HCT116 (cell line): ENCODE data around the gene ZNF619. TPM values are rescaled to one million over a fixed set of nuclear protein-coding genes. Genes with fewer than 3 reads are reported as not detected.

ENCODE experiments used
- ATAC-seq: fragments of 200-7000 bp; cut with Tn5 transposase; 2 replicates; pipeline ENCODE4 v1.9.1; 2020; ENCODE audit warnings: mild to moderate bottlenecking, moderate library complexity
- BruUV-seq: library from RNA; stranded (reverse); fragments of 400-500 nt; replicated peaks from 2 replicates; lab custom pipeline; 2021; lab: Mats Ljungman, UMichigan
- CTCF ChIA-PET: fragments of 300-600 bp; sonication (Branson Sonifier 250); formaldehyde crosslinking; loops from one replicate; lab custom pipeline; 2021; ENCODE audit warnings: antibody characterized with exemption; lab: Charles Lee
- POLR2A ChIA-PET: fragments of 300-600, 350-600 bp; sonication (Branson Sonifier 250); formaldehyde crosslinking; loops from one replicate; lab custom pipeline; 2021; ENCODE audit warnings: antibody characterized with exemption; lab: Charles Lee
- RAD21 ChIA-PET, 2 experiments: fragments of 300-600 bp; sonication (Branson Sonifier 250); formaldehyde crosslinking; loops; one replicate each; lab custom pipeline; 2023; ENCODE audit warnings: low total read pairs in 2 of 2; ENCODE audit not compliant: uncharacterized antibody in 2 of 2, unreplicated experiment in 2 of 2, low non-redundant PET in 1 of 2; lab: Charles Lee
- DNase-seq: peaks from one replicate; pipeline ENCODE4 v3.0.0-alpha.2; 2010; ENCODE audit warnings: low read depth, low spot score
- H2AFZ ChIP-seq: fragments of 200-600 bp; shearing (Covaris generic), sonication (generic); 2 replicates; pipeline ENCODE4 v1.6.1; 2017; ENCODE audit warnings: low read depth, mixed run types, mixed read lengths, antibody characterized with exemption, low read length; ENCODE audit not compliant: poor library complexity, severe bottlenecking
- H3K27ac ChIP-seq: 2 replicates; pipeline ENCODE4 v1.5.1; 2012; ENCODE audit warnings: low read depth, low read length
- H3K27me3 ChIP-seq: fragments of 200-600 bp; sonication (generic); 2 replicates; pipeline ENCODE4 v1.6.1; 2016; ENCODE audit warnings: mixed run types, low read length, mixed read lengths; ENCODE audit not compliant: insufficient read depth
- H3K36me3 ChIP-seq, 2 experiments: fragments of 200-500 bp in 1 of 2; fragments of 200-600 bp in 1 of 2; sonication (Bioruptor generic) in 1 of 2; sonication (generic) in 1 of 2; 2 replicates each; pipeline versions ENCODE4 v1.5.1 to v1.6.1; 2014 to 2016; ENCODE audit warnings: low read length in 2 of 2, inconsistent platforms in 1 of 2, mixed read lengths in 1 of 2, mixed run types in 1 of 2; ENCODE audit not compliant: insufficient read depth in 2 of 2, control insufficient read depth in 1 of 2
- H3K4me1 ChIP-seq, 2 experiments: fragments of 200-600 bp in 1 of 2; sonication (generic) in 1 of 2; 2 replicates each; pipeline versions ENCODE4 v1.5.1 to v1.6.1; 2012 to 2017; ENCODE audit warnings: low read length in 2 of 2, inconsistent platforms in 1 of 2, mild to moderate bottlenecking in 1 of 2, mixed read lengths in 1 of 2, mixed run types in 1 of 2, moderate library complexity in 1 of 2; ENCODE audit not compliant: insufficient read depth in 2 of 2, control insufficient read depth in 1 of 2
- H3K4me2 ChIP-seq: fragments of 200-600 bp; sonication (generic); 2 replicates; pipeline ENCODE4 v1.6.1; 2017; ENCODE audit warnings: mixed run types, low read length, mixed read lengths
- H3K4me3 ChIP-seq, 2 experiments: fragments of 200-600 bp in 1 of 2; sonication (generic) in 1 of 2; replicated peaks in 1 of 2; 2 replicates each; pipeline ENCODE4 v1.5.1; 2011 to 2016; ENCODE audit warnings: low read length in 2 of 2, control low read depth in 1 of 2, low read depth in 1 of 2, mild to moderate bottlenecking in 1 of 2, mixed read lengths in 1 of 2, mixed run types in 1 of 2
- H3K79me2 ChIP-seq: fragments of 200-600 bp; sonication (generic); 2 replicates; pipeline ENCODE4 v1.6.1; 2017; ENCODE audit warnings: mild to moderate bottlenecking, mixed run types, low read length, moderate library complexity, mixed read lengths; ENCODE audit not compliant: insufficient read depth
- H3K9ac ChIP-seq: fragments of 200-600 bp; sonication (generic); 2 replicates; pipeline ENCODE4 v1.6.1; 2016; ENCODE audit warnings: low read length, mixed read lengths
- H3K9me2 ChIP-seq: fragments of 200-600 bp; sonication (generic), shearing (Covaris generic); 2 replicates; pipeline ENCODE4 v1.6.1; 2017; ENCODE audit warnings: mixed run types, mild to moderate bottlenecking, moderate library complexity; ENCODE audit not compliant: insufficient read depth
- H3K9me3 ChIP-seq, 2 experiments: fragments of 200-500 bp in 1 of 2; fragments of 200-600 bp in 1 of 2; sonication (Bioruptor generic) in 1 of 2; sonication (generic) in 1 of 2; 2 replicates each; pipeline ENCODE4 v1.6.1; 2014 to 2017; ENCODE audit warnings: low read length in 2 of 2, mixed read lengths in 2 of 2, inconsistent platforms in 1 of 2, low read depth in 1 of 2, mild to moderate bottlenecking in 1 of 2, mixed run types in 1 of 2, moderate library complexity in 1 of 2; ENCODE audit not compliant: control insufficient read depth in 1 of 2, insufficient read depth in 1 of 2
- H4K20me1 ChIP-seq: fragments of 200-600 bp; sonication (generic), shearing (Covaris generic); 2 replicates; pipeline ENCODE4 v1.6.1; 2017; ENCODE audit warnings: mixed run types, mild to moderate bottlenecking, moderate library complexity; ENCODE audit not compliant: insufficient read depth
- CBX3 ChIP-seq: IDR thresholded peaks from 2 replicates; pipeline ENCODE4 v1.6.1; 2012; ENCODE audit warnings: low read depth
- ELF1 ChIP-seq: IDR thresholded peaks from 2 replicates; pipeline ENCODE4 v1.6.1; 2012; ENCODE audit warnings: low read depth, borderline replicate concordance
- EZH2phosphoT487 ChIP-seq: fragments of 200-600 bp; IDR thresholded peaks from 2 replicates; pipeline ENCODE4 v1.6.1; 2018; ENCODE audit warnings: antibody characterized with exemption, borderline replicate concordance
- POLR2A ChIP-seq: IDR thresholded peaks from 2 replicates; pipeline ENCODE4 v1.7.0; 2011; ENCODE audit warnings: borderline replicate concordance; ENCODE audit not compliant: insufficient read depth, insufficient read length; ENCODE audit errors: extremely low read depth
- POLR2AphosphoS5 ChIP-seq: IDR thresholded peaks from 2 replicates; pipeline ENCODE4 v1.6.1; 2011; ENCODE audit warnings: mild to moderate bottlenecking, low read depth, low read length, moderate library complexity
- SP1 ChIP-seq: IDR thresholded peaks from 2 replicates; pipeline ENCODE4 v1.6.1; 2012; ENCODE audit warnings: low read depth
- SRF ChIP-seq: IDR thresholded peaks from 2 replicates; pipeline ENCODE4 v1.6.1; 2012; ENCODE audit warnings: low read depth
- ZFX ChIP-seq: fragments of 450-650 bp; IDR thresholded peaks from 2 replicates; pipeline ENCODE4 v1.6.1; 2017
- ZNF274 ChIP-seq: fragments of 200-500 bp; sonication (Bioruptor generic); IDR thresholded peaks from 2 replicates; pipeline ENCODE4 v1.6.1; 2014; ENCODE audit warnings: mild to moderate bottlenecking, low read depth, low read length, inconsistent platforms
- intact Hi-C: fragments of 100-400 bp; cut with micrococcal nuclease; formaldehyde crosslinking; loops from 2 replicates; pipeline ENCODE4 v1.10.0; 2022
- total RNA-seq: library from RNA; stranded (reverse); gene quantifications from one replicate; pipeline ENCODE4 v1.2.1, GENCODE V29; 2021; ENCODE audit not compliant: unreplicated experiment
- TF ChIP-seq, protein P1 (sequence below): IDR thresholded peaks from 2 replicates; pipeline ENCODE4 v1.6.1; 2011; ENCODE audit warnings: mild to moderate bottlenecking, low read length, moderate library complexity; ENCODE audit not compliant: insufficient replicate concordance; ENCODE audit errors: extremely low read depth
- TF ChIP-seq, protein P2 (sequence below): IDR thresholded peaks from 2 replicates; pipeline ENCODE4 v1.6.1; 2012
- TF ChIP-seq, protein P3 (sequence below): IDR thresholded peaks from 2 replicates; pipeline ENCODE4 v1.6.1; 2012; ENCODE audit warnings: low read depth
- TF ChIP-seq, protein P4 (sequence below), 3 experiments: fragments of 200-600 bp in 1 of 3; sonication (generic) in 1 of 3; IDR thresholded peaks in 2 of 3; conservative IDR thresholded peaks in 1 of 3; 2 replicates each; pipeline ENCODE4 v1.5.1; 2012 to 2017; ENCODE audit warnings: low read depth in 2 of 3, low read length in 2 of 3, antibody characterized with exemption in 1 of 3, borderline replicate concordance in 1 of 3, control low read depth in 1 of 3, mild to moderate bottlenecking in 1 of 3, mixed read lengths in 1 of 3, mixed run types in 1 of 3, moderate library complexity in 1 of 3; ENCODE audit not compliant: insufficient read depth in 1 of 3

The ZNF619 gene
- total RNA-seq, 1 experiment from 2014 or later, result 7.3 TPM

DNA sequence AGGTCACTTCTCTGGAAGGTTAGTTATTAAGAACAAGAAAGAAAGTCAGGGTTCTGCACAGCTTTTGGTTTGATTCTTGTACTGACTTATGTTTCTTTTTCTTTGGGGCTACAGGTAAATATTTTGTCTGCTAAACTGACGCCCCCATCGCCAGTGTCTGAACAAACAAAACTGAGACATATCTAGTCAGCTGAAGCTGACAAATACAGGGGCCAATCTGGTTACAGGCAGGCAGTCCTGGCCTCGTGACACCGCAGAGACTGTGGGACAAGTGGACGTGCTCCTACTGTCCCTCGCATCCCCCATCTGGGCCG, 24.4 kb upstream of the ZNF619 start:
- Histone ChIP-seq H3K27ac (peak overlapping the region; percentile 56), H3K27me3 (no peaks in the 10 kb centered on the region), H3K4me2 (peak overlapping the region; percentile 94), H3K79me2 (peaks cover 13% of the 10 kb centered on the region), H2AFZ (no peak overlapping the region), H3K9me2 (no peaks in the 10 kb centered on the region), H3K36me3 (no peaks in the 10 kb centered on the region), H4K20me1 (no peaks in the 10 kb centered on the region), H3K4me1 (peaks cover 8 to 20% of the 10 kb centered on the region in 2 experiments; a peak in 3 of 4 replicates), H3K4me3 (peak overlapping the region; percentile 78 to 83), H3K9me3 (no peaks in the 10 kb centered on the region), H3K9ac (peak overlapping the region; percentile 66)
- POLR2A ChIA-PET, result no interaction called here
- RAD21 ChIA-PET, result no interaction called here
- TF ChIP-seq ELF1, result no peak
- TF ChIP-seq, protein P1, sequence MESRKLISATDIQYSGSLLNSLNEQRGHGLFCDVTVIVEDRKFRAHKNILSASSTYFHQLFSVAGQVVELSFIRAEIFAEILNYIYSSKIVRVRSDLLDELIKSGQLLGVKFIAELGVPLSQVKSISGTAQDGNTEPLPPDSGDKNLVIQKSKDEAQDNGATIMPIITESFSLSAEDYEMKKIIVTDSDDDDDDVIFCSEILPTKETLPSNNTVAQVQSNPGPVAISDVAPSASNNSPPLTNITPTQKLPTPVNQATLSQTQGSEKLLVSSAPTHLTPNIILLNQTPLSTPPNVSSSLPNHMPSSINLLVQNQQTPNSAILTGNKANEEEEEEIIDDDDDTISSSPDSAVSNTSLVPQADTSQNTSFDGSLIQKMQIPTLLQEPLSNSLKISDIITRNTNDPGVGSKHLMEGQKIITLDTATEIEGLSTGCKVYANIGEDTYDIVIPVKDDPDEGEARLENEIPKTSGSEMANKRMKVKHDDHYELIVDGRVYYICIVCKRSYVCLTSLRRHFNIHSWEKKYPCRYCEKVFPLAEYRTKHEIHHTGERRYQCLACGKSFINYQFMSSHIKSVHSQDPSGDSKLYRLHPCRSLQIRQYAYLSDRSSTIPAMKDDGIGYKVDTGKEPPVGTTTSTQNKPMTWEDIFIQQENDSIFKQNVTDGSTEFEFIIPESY, result no peak
- no peak for TF ChIP-seq ZNF274
- TF ChIP-seq EZH2phosphoT487, result no peak
- TF ChIP-seq SP1, result no peak
- no peak for TF ChIP-seq SRF
- TF ChIP-seq POLR2AphosphoS5, result no peak
- TF ChIP-seq, protein P2, sequence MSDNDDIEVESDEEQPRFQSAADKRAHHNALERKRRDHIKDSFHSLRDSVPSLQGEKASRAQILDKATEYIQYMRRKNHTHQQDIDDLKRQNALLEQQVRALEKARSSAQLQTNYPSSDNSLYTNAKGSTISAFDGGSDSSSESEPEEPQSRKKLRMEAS, result no peak
- TF ChIP-seq, protein P3, sequence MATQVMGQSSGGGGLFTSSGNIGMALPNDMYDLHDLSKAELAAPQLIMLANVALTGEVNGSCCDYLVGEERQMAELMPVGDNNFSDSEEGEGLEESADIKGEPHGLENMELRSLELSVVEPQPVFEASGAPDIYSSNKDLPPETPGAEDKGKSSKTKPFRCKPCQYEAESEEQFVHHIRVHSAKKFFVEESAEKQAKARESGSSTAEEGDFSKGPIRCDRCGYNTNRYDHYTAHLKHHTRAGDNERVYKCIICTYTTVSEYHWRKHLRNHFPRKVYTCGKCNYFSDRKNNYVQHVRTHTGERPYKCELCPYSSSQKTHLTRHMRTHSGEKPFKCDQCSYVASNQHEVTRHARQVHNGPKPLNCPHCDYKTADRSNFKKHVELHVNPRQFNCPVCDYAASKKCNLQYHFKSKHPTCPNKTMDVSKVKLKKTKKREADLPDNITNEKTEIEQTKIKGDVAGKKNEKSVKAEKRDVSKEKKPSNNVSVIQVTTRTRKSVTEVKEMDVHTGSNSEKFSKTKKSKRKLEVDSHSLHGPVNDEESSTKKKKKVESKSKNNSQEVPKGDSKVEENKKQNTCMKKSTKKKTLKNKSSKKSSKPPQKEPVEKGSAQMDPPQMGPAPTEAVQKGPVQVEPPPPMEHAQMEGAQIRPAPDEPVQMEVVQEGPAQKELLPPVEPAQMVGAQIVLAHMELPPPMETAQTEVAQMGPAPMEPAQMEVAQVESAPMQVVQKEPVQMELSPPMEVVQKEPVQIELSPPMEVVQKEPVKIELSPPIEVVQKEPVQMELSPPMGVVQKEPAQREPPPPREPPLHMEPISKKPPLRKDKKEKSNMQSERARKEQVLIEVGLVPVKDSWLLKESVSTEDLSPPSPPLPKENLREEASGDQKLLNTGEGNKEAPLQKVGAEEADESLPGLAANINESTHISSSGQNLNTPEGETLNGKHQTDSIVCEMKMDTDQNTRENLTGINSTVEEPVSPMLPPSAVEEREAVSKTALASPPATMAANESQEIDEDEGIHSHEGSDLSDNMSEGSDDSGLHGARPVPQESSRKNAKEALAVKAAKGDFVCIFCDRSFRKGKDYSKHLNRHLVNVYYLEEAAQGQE, result no peak
- no peak for TF ChIP-seq POLR2A
- no peak for TF ChIP-seq ZFX
- TF ChIP-seq, protein P4, sequence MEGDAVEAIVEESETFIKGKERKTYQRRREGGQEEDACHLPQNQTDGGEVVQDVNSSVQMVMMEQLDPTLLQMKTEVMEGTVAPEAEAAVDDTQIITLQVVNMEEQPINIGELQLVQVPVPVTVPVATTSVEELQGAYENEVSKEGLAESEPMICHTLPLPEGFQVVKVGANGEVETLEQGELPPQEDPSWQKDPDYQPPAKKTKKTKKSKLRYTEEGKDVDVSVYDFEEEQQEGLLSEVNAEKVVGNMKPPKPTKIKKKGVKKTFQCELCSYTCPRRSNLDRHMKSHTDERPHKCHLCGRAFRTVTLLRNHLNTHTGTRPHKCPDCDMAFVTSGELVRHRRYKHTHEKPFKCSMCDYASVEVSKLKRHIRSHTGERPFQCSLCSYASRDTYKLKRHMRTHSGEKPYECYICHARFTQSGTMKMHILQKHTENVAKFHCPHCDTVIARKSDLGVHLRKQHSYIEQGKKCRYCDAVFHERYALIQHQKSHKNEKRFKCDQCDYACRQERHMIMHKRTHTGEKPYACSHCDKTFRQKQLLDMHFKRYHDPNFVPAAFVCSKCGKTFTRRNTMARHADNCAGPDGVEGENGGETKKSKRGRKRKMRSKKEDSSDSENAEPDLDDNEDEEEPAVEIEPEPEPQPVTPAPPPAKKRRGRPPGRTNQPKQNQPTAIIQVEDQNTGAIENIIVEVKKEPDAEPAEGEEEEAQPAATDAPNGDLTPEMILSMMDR (IDR thresholded peaks at IDR 0.05 in 2 of 3, conservative IDR thresholded peaks at IDR 0.05 in 1 of 3; ENCODE audit: borderline replicate concordance in 1 of 3, insufficient read depth in 1 of 3, low read depth in 2 of 3, low read length in 2 of 3), result no peak
- TF ChIP-seq CBX3, result no peak
- intact Hi-C loops, result no loop called here
- CTCF ChIA-PET, result no interaction called here
- no peak for ATAC-seq
- no peak for DNase-seq
- TSS peak; percentile 17 for BruUV-seq
